ENCODE results near the gene AIPL1. TPM values are rescaled to one million over a fixed set of nuclear protein-coding genes. Genes with fewer than 3 reads are reported as not detected.

The AIPL1 gene
- total RNA-seq, 1 donor from 2014 or later: not detected

DNA sequence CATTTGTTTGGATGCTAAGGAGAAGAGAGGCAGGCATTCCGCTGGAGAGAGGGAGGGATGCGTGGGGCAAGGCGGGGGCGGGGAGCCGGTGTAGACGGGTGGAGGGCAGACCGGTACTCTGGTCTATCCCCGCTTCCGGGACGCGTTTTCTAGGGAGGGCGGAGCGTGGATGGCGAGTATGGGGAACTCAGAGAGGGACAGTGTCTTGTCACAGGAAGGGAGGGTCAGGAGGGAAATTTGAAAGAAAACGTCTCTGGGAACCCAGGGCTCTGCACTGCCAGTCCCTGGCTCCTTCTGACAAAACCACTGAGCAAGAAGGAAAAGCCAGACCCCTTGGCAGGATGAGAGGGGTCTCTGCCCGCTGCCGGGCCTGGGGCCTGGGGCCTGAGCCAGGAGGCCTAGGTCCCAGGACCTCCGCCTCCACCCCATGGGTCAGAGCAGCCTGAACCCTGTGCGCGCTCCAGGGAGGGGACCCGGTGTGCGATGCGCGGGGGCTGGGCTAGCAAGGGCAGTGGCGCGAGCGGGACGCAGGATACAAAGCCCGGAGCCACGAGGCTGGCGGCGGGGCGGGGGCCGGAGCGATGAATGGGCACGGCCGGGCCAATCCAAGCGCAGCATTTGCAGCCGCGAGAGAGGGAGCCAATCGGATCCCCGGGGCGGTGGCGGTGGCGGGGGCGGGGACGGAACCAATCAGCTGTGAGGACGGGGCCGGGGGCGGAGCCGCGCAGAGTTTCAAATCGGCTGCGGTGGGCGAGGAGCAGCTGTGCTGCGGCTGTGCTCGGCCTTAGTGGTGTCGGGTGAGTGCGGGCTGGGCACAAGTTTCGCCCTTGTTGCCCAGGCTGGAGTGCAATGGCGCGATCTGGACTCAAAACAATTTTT is 9.0 kb upstream of the AIPL1 start, which contains the start of gene PIMREG:
Gene PIMREG, plus strand, starts transcription at position 764 of the 879 bp plus-strand sequence. CDS start 656 bp downstream, outside the sequence.
- no peaks in the 10 kb centered on the region for H3K9me3 Mint-ChIP-seq
- no peaks in the 10 kb centered on the region for H3K27me3 Mint-ChIP-seq
- H3K27ac Mint-ChIP-seq: peak within 1 kb of the TSS; percentile 92
- peak within 1 kb of the TSS; percentile 98 for H3K4me3 Mint-ChIP-seq
- peak; percentile 99 for DNase-seq (ENCODE audit: extremely low spot score, unreplicated experiment)
- peaks cover 24% of the 10 kb centered on the region for H3K4me1 Mint-ChIP-seq (ENCODE audit: unreplicated experiment)
- no peak for TF ChIP-seq CTCF (conservative IDR thresholded peaks at IDR 0.05)
- H3K36me3 Mint-ChIP-seq: peaks cover 11% of the 10 kb centered on the region

GRCh38 chr17:6442775-6443174 is 7.9 kb upstream of the AIPL1 start:
- no peak for TF ChIP-seq CTCF (conservative IDR thresholded peaks at IDR 0.05)
- peaks cover 11% of the 10 kb centered on the region for H3K36me3 Mint-ChIP-seq
- peaks cover 24% of the 10 kb centered on the region for H3K4me1 Mint-ChIP-seq (ENCODE audit: unreplicated experiment)
- peaks cover 2% of the 10 kb centered on the region for H3K27me3 Mint-ChIP-seq
- H3K27ac Mint-ChIP-seq: no peak overlapping the region
- H3K9me3 Mint-ChIP-seq: no peaks in the 10 kb centered on the region
- H3K4me3 Mint-ChIP-seq: no peak overlapping the region
- DNase-seq (ENCODE audit: extremely low spot score, unreplicated experiment): no peak

GRCh38 chr17:6439951-6440350 is 5.0 kb upstream of the AIPL1 start:
- no peak for TF ChIP-seq CTCF (conservative IDR thresholded peaks at IDR 0.05)
- Mint-ChIP-seq H3K9me3 (no peaks in the 10 kb centered on the region), H3K36me3 (peaks cover 4% of the 10 kb centered on the region), H3K4me1 (ENCODE audit: unreplicated experiment) (peaks cover 16% of the 10 kb centered on the region), H3K27me3 (peaks cover 14% of the 10 kb centered on the region), H3K27ac (no peak overlapping the region), H3K4me3 (no peak overlapping the region)
- no peak for DNase-seq (ENCODE audit: extremely low spot score, unreplicated experiment)

DNA sequence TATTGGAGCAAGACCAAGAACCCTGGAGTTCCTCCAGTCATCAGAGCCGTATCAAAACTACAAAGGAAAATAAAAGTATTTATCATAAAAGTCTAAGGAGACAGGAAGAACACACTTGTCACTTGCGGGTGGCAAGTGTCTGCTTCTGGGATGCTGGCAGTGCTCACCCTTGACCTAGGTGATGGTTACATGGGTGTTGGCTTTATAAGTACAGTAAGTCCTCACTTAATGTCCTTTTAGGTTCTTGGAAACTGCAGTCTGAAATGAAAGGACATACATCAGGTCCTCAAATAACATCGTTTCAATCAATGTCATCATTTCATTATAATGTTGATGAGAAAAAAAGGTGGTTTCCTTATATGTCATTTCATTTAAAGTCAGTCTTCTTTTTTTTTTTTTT is 3.0 kb upstream of the AIPL1 start:
- Mint-ChIP-seq H3K27me3 (peaks cover 14% of the 10 kb centered on the region), H3K4me1 (ENCODE audit: unreplicated experiment) (peaks cover 11% of the 10 kb centered on the region), H3K9me3 (no peaks in the 10 kb centered on the region), H3K36me3 (no peaks in the 10 kb centered on the region), H3K4me3 (no peak overlapping the region), H3K27ac (no peak overlapping the region)
- no peak for DNase-seq (ENCODE audit: extremely low spot score, unreplicated experiment)
- TF ChIP-seq CTCF (conservative IDR thresholded peaks at IDR 0.05): no peak

- H3K27ac Mint-ChIP-seq: no peak overlapping the region
- no peak for DNase-seq (ENCODE audit: extremely low spot score, unreplicated experiment)
- H3K36me3 Mint-ChIP-seq: no peaks in the 10 kb centered on the region
- TF ChIP-seq CTCF (conservative IDR thresholded peaks at IDR 0.05): no peak
- H3K27me3 Mint-ChIP-seq: peaks cover 14% of the 10 kb centered on the region
- no peak overlapping the region for H3K4me3 Mint-ChIP-seq
- H3K9me3 Mint-ChIP-seq: no peaks in the 10 kb centered on the region
- peaks cover 11% of the 10 kb centered on the region for H3K4me1 Mint-ChIP-seq (ENCODE audit: unreplicated experiment)
Observed at GRCh38 chr17:6437466-6437865, 2.5 kb upstream of the AIPL1 start.

All from type B pancreatic cell (in vitro differentiated cells).